ENCODE data around the gene NAV2. TPM values are rescaled to one million over a fixed set of nuclear protein-coding genes. Genes with fewer than 3 reads are reported as not detected.

Gene NAV2
- total RNA-seq, 1 experiment from 2014 or later = 23.3 TPM

DNA sequence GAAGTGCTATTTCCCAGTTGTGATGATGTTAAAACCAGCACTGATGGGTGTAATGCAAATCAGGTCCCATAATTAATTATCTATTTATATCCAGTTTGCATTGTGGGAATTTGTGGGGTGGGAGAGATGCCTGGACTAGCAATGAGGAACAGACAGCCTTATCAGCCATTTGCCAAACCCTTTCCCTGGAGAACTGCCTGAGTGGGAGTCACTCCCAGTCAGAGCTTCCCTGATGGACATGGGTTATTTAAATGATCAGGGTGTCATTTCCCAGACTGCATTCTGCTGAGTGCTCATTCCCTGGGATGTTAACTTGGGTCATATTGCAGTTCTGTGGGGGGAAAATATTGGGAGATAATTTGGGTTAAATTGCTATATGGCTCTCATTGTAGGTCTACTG lies 168.5 kb downstream of the NAV2 start:
- no peaks in the 10 kb centered on the region for H3K4me1 ChIP-seq (replicated peaks; ENCODE audit: insufficient read depth)
- no peaks in the 10 kb centered on the region for H3K27me3 ChIP-seq (ENCODE audit: insufficient read depth, low read depth)
- H3K27ac ChIP-seq = no peak overlapping the region
- H3K9me3 ChIP-seq (ENCODE audit: insufficient read depth, low read depth) = no peaks in the 10 kb centered on the region
- no peaks in the 10 kb centered on the region for H3K9me2 ChIP-seq (ENCODE audit: insufficient read depth)
- H2AFZ ChIP-seq = no peak overlapping the region
- no peak overlapping the region for H3K4me2 ChIP-seq
- ChIA-PET POLR2A (ENCODE audit: unreplicated experiment) (no interaction called here), CTCF (no interaction called here)
- H3K4me3 ChIP-seq = no peak overlapping the region
- TF ChIP-seq EZH2 (IDR thresholded peaks at IDR 0.05; ENCODE audit: low read depth) = no peak
- TF ChIP-seq CTCF (conservative IDR thresholded peaks at IDR 0.05) = no peak
- DNase-seq = no peak
- no TSS peak for BruUV-seq (replicated peaks)
- no peaks in the 10 kb centered on the region for H3K36me3 ChIP-seq (ENCODE audit: low read depth)
- H4K20me1 ChIP-seq (ENCODE audit: insufficient read depth) = no peaks in the 10 kb centered on the region
- no peaks in the 10 kb centered on the region for H3K79me2 ChIP-seq (ENCODE audit: low read depth)
- H3F3A ChIP-seq (ENCODE audit: insufficient read depth, low read depth) = no peaks in the 10 kb centered on the region
- intact Hi-C loops (cut with micrococcal nuclease; ENCODE audit: unreplicated experiment) = no loop called here

- no peaks in the 10 kb centered on the region for H3K79me2 ChIP-seq (ENCODE audit: low read depth)
- no peaks in the 10 kb centered on the region for H3K9me2 ChIP-seq (ENCODE audit: insufficient read depth)
- H3K4me1 ChIP-seq (replicated peaks; ENCODE audit: insufficient read depth) = no peaks in the 10 kb centered on the region
- H3K36me3 ChIP-seq (ENCODE audit: low read depth) = no peaks in the 10 kb centered on the region
- ChIA-PET CTCF (no interaction called here), POLR2A (ENCODE audit: unreplicated experiment) (no interaction called here)
- intact Hi-C loops (cut with micrococcal nuclease; ENCODE audit: unreplicated experiment) = no loop called here
- no peaks in the 10 kb centered on the region for H3K27me3 ChIP-seq (ENCODE audit: insufficient read depth, low read depth)
- H4K20me1 ChIP-seq (ENCODE audit: insufficient read depth) = no peaks in the 10 kb centered on the region
- TF ChIP-seq EZH2 (IDR thresholded peaks at IDR 0.05; ENCODE audit: low read depth) (no peak), CTCF (conservative IDR thresholded peaks at IDR 0.05) (no peak)
- H2AFZ ChIP-seq = no peak overlapping the region
- H3K4me3 ChIP-seq = no peak overlapping the region
- H3K27ac ChIP-seq = no peak overlapping the region
- no peaks in the 10 kb centered on the region for H3F3A ChIP-seq (ENCODE audit: insufficient read depth, low read depth)
- H3K9me3 ChIP-seq (ENCODE audit: insufficient read depth, low read depth) = no peaks in the 10 kb centered on the region
- no TSS peak for BruUV-seq (replicated peaks)
- no peak overlapping the region for H3K4me2 ChIP-seq
- no peak for DNase-seq
These were observed 169.7 kb downstream of the NAV2 start for GRCh38 chr11:19882356-19882755.

DNA sequence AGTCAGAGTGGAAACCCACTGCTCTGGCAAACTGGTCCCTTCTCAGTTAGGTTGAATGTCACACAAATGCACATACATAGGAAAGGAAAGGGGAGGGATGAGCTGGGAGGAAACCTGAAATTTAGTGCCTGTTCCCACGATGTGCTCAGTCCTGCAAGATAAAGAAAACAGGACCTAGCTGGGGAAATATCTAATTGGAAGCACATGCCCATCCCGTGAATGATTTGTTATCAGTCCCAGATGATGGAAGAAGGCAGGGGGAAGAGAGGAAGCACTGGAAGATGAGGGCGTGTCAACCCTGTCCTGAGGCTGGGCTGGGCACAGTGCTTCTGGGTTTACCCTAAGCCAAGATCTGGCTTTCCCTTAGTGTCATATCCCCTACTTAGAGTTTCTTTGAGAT lies 173.9 kb downstream of the NAV2 start:
- H3K79me2 ChIP-seq (ENCODE audit: low read depth) = no peaks in the 10 kb centered on the region
- ChIA-PET CTCF (no interaction called here), POLR2A (ENCODE audit: unreplicated experiment) (interaction anchor here (0.7 kb wide), 1 partner anchor 138 kb away, joined by 9 read pairs; no protein-coding TSS in a partner anchor)
- H3K4me3 ChIP-seq = no peak overlapping the region
- no peak for DNase-seq
- H3K4me2 ChIP-seq = no peak overlapping the region
- BruUV-seq (replicated peaks) = no TSS peak
- no peaks in the 10 kb centered on the region for H3K27me3 ChIP-seq (ENCODE audit: insufficient read depth, low read depth)
- no peak overlapping the region for H3K27ac ChIP-seq
- H2AFZ ChIP-seq = no peak overlapping the region
- TF ChIP-seq EZH2 (IDR thresholded peaks at IDR 0.05; ENCODE audit: low read depth) = no peak
- no peak for TF ChIP-seq CTCF (conservative IDR thresholded peaks at IDR 0.05)
- peaks cover 20% of the 10 kb centered on the region for H3K4me1 ChIP-seq (replicated peaks; ENCODE audit: insufficient read depth)
- intact Hi-C loops (cut with micrococcal nuclease; ENCODE audit: unreplicated experiment) = no loop called here
- H3K9me2 ChIP-seq (ENCODE audit: insufficient read depth) = no peaks in the 10 kb centered on the region
- no peaks in the 10 kb centered on the region for H3K9me3 ChIP-seq (ENCODE audit: insufficient read depth, low read depth)
- H4K20me1 ChIP-seq (ENCODE audit: insufficient read depth) = no peaks in the 10 kb centered on the region
- no peaks in the 10 kb centered on the region for H3K36me3 ChIP-seq (ENCODE audit: low read depth)
- H3F3A ChIP-seq (ENCODE audit: insufficient read depth, low read depth) = peaks cover 16% of the 10 kb centered on the region; the same call in 1 of the 2 replicates

Measured in PC-9 (cell line).